K562 (cell line): ENCODE results near the gene BRICD5. TPM values are rescaled to one million over a fixed set of nuclear protein-coding genes. Genes with fewer than 3 reads are reported as not detected.
A peak's percentile ranks its signal among the peaks of the same experiment; 100 is the strongest.

Source experiments
- ATF1 ChIP-seq, 2 experiments: fragments of 450-650 bp in 1 of 2; IDR thresholded peaks; 2 replicates each; pipeline ENCODE4 v1.6.1; 2016; ENCODE audit warnings: missing compliant biosample characterization in 1 of 2, missing genetic modification characterization in 1 of 2
- ESRRA ChIP-seq: fragments of 450-650 bp; IDR thresholded peaks from 2 replicates; pipeline ENCODE4 v1.6.1; 2014; ENCODE audit warnings: low read depth, mild to moderate bottlenecking, moderate library complexity, borderline replicate concordance
- GABPA ChIP-seq: fragments of 200-800 bp; sonication (Bioruptor generic); conservative IDR thresholded peaks from 2 replicates; pipeline ENCODE4 v1.6.1; 2016; ENCODE audit warnings: low read depth, missing genetic modification characterization, missing compliant biosample characterization
- IFI16 ChIP-seq: fragments of 250-450 bp; sonication (Bioruptor Pico); IDR thresholded peaks from 2 replicates; pipeline ENCODE4 v2.1.2; 2022; ENCODE audit warnings: mild to moderate bottlenecking, inconsistent platforms
- NFATC3 ChIP-seq: fragments of 450-650 bp; IDR thresholded peaks from 2 replicates; pipeline ENCODE4 v1.6.1; 2017; ENCODE audit warnings: mild to moderate bottlenecking
- POLR2H ChIP-seq: IDR thresholded peaks from 2 replicates; pipeline ENCODE4 v1.6.1; 2016; ENCODE audit warnings: missing genetic modification characterization, low read depth, mild to moderate bottlenecking, control low read depth, missing compliant biosample characterization, moderate library complexity
- PURB ChIP-seq: sonication (generic); formaldehyde crosslinking; IDR thresholded peaks from 2 replicates; pipeline ENCODE4 v1.9.0; 2021; ENCODE audit warnings: low read depth, mild to moderate bottlenecking, missing genetic modification reagents
- RB1 ChIP-seq: fragments of 450-650 bp; IDR thresholded peaks from 2 replicates; pipeline ENCODE4 v1.6.1; 2017; ENCODE audit warnings: low read depth, mild to moderate bottlenecking
- SAFB2 ChIP-seq: fragments of 200-400 bp; formaldehyde crosslinking; IDR thresholded peaks from 2 replicates; pipeline ENCODE4 v1.6.1; 2018; ENCODE audit warnings: borderline replicate concordance, low read length, low read depth, moderate library complexity; ENCODE audit not compliant: severe bottlenecking
- SMAD4 ChIP-seq: fragments of 250-450 bp; sonication (Bioruptor Pico); conservative IDR thresholded peaks from 2 replicates; pipeline ENCODE4 v1.8.0; 2021; ENCODE audit warnings: inconsistent platforms, mild to moderate bottlenecking, moderate library complexity
- SREBF1 ChIP-seq: fragments of 150-350 bp; IDR thresholded peaks from 2 replicates; pipeline ENCODE4 v1.6.1; 2014; ENCODE audit warnings: antibody characterized with exemption, low read depth, low read length, borderline replicate concordance
- WHSC1 ChIP-seq: IDR thresholded peaks from one replicate; pipeline ENCODE4 v1.6.1; 2012; ENCODE audit warnings: low read length, control low read depth, inconsistent platforms
- ZBED1 ChIP-seq: IDR thresholded peaks from 2 replicates; pipeline ENCODE4 v1.6.1; 2014
- ZBTB7A ChIP-seq: IDR thresholded peaks from 2 replicates; pipeline ENCODE4 v1.6.1; 2011; ENCODE audit warnings: low read depth, mild to moderate bottlenecking, low read length, moderate library complexity, borderline replicate concordance; ENCODE audit not compliant: control insufficient read depth
- ZNF140 ChIP-seq: fragments of 250-450 bp; sonication (Bioruptor Pico); IDR thresholded peaks from 2 replicates; pipeline ENCODE4 v1.8.0; 2021; ENCODE audit warnings: moderate library complexity, mild to moderate bottlenecking, inconsistent platforms
- ZNF263 ChIP-seq: sonication (generic); formaldehyde crosslinking; IDR thresholded peaks from 2 replicates; pipeline ENCODE4 v1.8.0; 2022; ENCODE audit warnings: mild to moderate bottlenecking, missing genetic modification reagents, borderline replicate concordance
- polyA plus RNA-seq, 8 experiments: library from polyadenylated mRNA; depleted of rRNA in 4 of 8; stranded (reverse) in 5 of 8; unstranded in 3 of 8; fragments of >200 nt; fragmentation: Nextera tagmentation in 2 of 8; fragmentation: Illumina TruSeq in 1 of 8; extraction: Ambion mirVana in 2 of 8; extraction: Trizol in 1 of 8; gene quantifications; 2 replicates each; pipeline versions ENCODE4 v1.2.1 to v1.2.3, GENCODE V29; 2011 to 2014; ENCODE audit warnings: inconsistent platforms in 1 of 8, missing spikeins in 1 of 8
- total RNA-seq, 7 experiments: library from RNA; depleted of rRNA in 6 of 7; stranded (reverse); fragments of >200 nt in 6 of 7; fragmentation: Illumina TruSeq in 2 of 7; extraction: Trizol in 2 of 7; gene quantifications; 2 replicates each; pipeline versions ENCODE4 v1.2.1 to v1.2.3, GENCODE V29; 2011 to 2021; ENCODE audit warnings: low replicate concordance in 1 of 7
- TF ChIP-seq, protein P1 (sequence below): sonication (generic); formaldehyde crosslinking; IDR thresholded peaks from 2 replicates; pipeline ENCODE4 v1.8.0; 2022; ENCODE audit warnings: mild to moderate bottlenecking, missing genetic modification reagents, borderline replicate concordance
- TF ChIP-seq, protein P2 (sequence below): fragments of 150-350 bp; conservative IDR thresholded peaks from 2 replicates; pipeline ENCODE4 v1.6.1; 2014; ENCODE audit warnings: low read length
- TF ChIP-seq, protein P3 (sequence below): sonication (generic); formaldehyde crosslinking; IDR thresholded peaks from 2 replicates; pipeline ENCODE4 v1.5.0; 2020; ENCODE audit warnings: missing genetic modification reagents

The BRICD5 gene
- total and polyA plus RNA-seq, 9 of the 15 experiments (the other 6 are each of a cell fraction or from before 2014, with no cell fraction given): 0.24 to 15.1 (median 2.4) TPM; not detected in 1

DNA sequence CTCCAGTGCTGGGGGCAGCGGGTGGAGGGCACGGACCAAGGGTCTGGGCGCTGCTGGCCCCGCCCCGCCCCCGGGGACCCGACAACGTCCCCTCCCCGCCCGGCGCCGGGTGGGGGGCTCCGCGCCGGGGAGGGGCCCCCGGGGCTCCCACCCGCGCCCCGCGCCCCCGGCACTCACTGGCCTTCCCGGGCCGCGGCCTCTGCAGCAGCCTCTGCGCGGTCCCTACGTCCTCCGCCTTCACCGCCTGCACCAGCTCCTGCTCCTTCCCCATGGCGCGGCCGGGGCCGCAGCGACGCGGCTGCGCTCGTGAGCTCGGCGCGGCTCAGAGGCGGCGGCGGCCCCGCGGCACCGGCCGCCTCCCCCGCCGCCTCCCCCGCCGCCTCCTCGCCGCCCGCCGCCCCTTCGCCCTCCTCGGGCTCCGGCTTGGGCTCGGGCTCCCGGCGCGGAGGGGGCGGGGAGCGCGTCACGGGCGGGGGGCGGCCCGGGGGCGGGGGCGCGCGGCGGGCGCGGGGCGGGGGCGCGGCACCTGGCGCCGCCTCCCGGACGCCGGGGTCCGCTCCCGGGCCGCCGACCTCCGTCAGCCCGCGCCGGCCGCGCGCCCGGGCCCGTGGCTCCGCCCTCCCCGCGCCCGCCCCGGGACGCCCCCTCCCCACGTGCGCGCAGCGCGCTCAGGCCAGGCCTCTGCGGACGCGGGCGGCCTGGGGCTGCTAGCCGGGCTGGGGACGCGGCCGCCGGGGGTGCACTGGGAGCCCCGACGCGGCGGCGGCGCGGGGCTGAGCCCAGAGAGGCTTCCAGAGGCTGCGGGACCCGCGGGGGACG is 14.3 kb downstream of the BRICD5 start, which contains the start of gene CASKIN1 (continued):
- TF ChIP-seq GABPA (tag) (no peak), POLR2H (tag) (no peak), RB1 (peak; percentile 35), ZBTB7A (peak; percentile 52; the same call in 1 of the 2 replicates), ZNF263 (CRISPR knock-in tag) (no peak), NFATC3 (no peak), ATF1 (CRISPR knock-in tag; IDR thresholded peaks at IDR 0.05) (no peak), ATF1 (tag; IDR thresholded peaks at IDR 0.05) (no peak), SMAD4 (no peak), ESRRA (no peak), ZNF140 (CRISPR knock-in tag) (no peak), IFI16 (CRISPR knock-in tag) (no peak), SAFB2 (no peak), SREBF1 (no peak), ZBED1 (no peak), PURB (no peak), WHSC1 (no peak)
- TF ChIP-seq, protein P1, sequence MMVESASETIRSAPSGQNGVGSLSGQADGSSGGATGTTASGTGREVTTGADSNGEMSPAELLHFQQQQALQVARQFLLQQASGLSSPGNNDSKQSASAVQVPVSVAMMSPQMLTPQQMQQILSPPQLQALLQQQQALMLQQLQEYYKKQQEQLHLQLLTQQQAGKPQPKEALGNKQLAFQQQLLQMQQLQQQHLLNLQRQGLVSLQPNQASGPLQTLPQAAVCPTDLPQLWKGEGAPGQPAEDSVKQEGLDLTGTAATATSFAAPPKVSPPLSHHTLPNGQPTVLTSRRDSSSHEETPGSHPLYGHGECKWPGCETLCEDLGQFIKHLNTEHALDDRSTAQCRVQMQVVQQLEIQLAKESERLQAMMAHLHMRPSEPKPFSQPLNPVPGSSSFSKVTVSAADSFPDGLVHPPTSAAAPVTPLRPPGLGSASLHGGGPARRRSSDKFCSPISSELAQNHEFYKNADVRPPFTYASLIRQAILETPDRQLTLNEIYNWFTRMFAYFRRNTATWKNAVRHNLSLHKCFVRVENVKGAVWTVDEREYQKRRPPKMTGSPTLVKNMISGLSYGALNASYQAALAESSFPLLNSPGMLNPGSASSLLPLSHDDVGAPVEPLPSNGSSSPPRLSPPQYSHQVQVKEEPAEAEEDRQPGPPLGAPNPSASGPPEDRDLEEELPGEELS (CRISPR knock-in tag): no peak
- TF ChIP-seq, protein P2, sequence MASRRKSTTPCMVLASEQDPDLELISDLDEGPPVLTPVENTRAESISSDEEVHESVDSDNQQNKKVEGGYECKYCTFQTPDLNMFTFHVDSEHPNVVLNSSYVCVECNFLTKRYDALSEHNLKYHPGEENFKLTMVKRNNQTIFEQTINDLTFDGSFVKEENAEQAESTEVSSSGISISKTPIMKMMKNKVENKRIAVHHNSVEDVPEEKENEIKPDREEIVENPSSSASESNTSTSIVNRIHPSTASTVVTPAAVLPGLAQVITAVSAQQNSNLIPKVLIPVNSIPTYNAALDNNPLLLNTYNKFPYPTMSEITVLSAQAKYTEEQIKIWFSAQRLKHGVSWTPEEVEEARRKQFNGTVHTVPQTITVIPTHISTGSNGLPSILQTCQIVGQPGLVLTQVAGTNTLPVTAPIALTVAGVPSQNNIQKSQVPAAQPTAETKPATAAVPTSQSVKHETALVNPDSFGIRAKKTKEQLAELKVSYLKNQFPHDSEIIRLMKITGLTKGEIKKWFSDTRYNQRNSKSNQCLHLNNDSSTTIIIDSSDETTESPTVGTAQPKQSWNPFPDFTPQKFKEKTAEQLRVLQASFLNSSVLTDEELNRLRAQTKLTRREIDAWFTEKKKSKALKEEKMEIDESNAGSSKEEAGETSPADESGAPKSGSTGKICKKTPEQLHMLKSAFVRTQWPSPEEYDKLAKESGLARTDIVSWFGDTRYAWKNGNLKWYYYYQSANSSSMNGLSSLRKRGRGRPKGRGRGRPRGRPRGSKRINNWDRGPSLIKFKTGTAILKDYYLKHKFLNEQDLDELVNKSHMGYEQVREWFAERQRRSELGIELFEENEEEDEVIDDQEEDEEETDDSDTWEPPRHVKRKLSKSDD: no peak
- TF ChIP-seq, protein P3, sequence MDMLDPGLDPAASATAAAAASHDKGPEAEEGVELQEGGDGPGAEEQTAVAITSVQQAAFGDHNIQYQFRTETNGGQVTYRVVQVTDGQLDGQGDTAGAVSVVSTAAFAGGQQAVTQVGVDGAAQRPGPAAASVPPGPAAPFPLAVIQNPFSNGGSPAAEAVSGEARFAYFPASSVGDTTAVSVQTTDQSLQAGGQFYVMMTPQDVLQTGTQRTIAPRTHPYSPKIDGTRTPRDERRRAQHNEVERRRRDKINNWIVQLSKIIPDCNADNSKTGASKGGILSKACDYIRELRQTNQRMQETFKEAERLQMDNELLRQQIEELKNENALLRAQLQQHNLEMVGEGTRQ (CRISPR knock-in tag): no peak
